PC-9 (cell line): Measurements from ENCODE around the gene PASK. TPM values are rescaled to one million over a fixed set of nuclear protein-coding genes. Genes with fewer than 3 reads are reported as not detected.

Source experiments
- BruUV-seq: library from RNA; stranded (reverse); fragments of 400-500 nt; replicated peaks from 2 replicates; lab custom pipeline; 2021; lab: Mats Ljungman, UMichigan
- CTCF ChIA-PET: fragments of 300-600 bp; sonication (Branson Sonifier 250); formaldehyde crosslinking; loops from one replicate; lab custom pipeline; 2022; ENCODE audit warnings: antibody characterized with exemption; lab: Charles Lee
- POLR2A ChIA-PET: fragments of 300-600 bp; sonication (Branson Sonifier 250); formaldehyde crosslinking; loops from one replicate; lab custom pipeline; 2022; ENCODE audit warnings: antibody characterized with exemption; ENCODE audit not compliant: unreplicated experiment; lab: Charles Lee
- DNase-seq, 2 experiments: peaks; one replicate each; pipeline versions ENCODE4 v3.0.0 to v3.0.0-alpha.2; 2015 to 2022; ENCODE audit warnings: mixed read lengths in 1 of 2
- H2AFZ ChIP-seq: fragments of 200-600 bp; sonication (generic); 2 replicates; pipeline ENCODE4 v1.8.1; 2017; ENCODE audit warnings: antibody characterized with exemption
- H3F3A ChIP-seq: fragments of 200-600 bp; sonication (generic); 2 replicates; pipeline ENCODE4 v1.8.1; 2017; ENCODE audit warnings: antibody characterized with exemption, mild to moderate bottlenecking, low read depth; ENCODE audit not compliant: insufficient read depth
- H3K27ac ChIP-seq: fragments of 200-600 bp; sonication (generic); 2 replicates; pipeline ENCODE4 v1.6.1; 2016; ENCODE audit warnings: mixed run types
- H3K27me3 ChIP-seq: fragments of 200-600 bp; sonication (generic); 2 replicates; pipeline ENCODE4 v1.6.1; 2016; ENCODE audit warnings: low read depth, mixed run types; ENCODE audit not compliant: insufficient read depth
- H3K36me3 ChIP-seq: fragments of 200-600 bp; sonication (generic); 2 replicates; pipeline ENCODE4 v1.6.1; 2016; ENCODE audit warnings: low read depth, mixed run types
- H3K4me1 ChIP-seq: fragments of 200-600 bp; sonication (generic); replicated peaks from 2 replicates; pipeline ENCODE4 v1.6.1; 2016; ENCODE audit warnings: mixed run types; ENCODE audit not compliant: insufficient read depth
- H3K4me2 ChIP-seq: fragments of 200-600 bp; sonication (generic); 2 replicates; pipeline ENCODE4 v1.6.1; 2017; ENCODE audit warnings: mixed run types
- H3K4me3 ChIP-seq: fragments of 200-600 bp; sonication (generic); 2 replicates; pipeline ENCODE4 v1.6.1; 2016; ENCODE audit warnings: mixed run types
- H3K79me2 ChIP-seq: fragments of 200-600 bp; sonication (generic); 2 replicates; pipeline ENCODE4 v1.6.1; 2017; ENCODE audit warnings: low read depth, mixed run types
- H3K9me2 ChIP-seq: fragments of 200-600 bp; sonication (generic); 2 replicates; pipeline ENCODE4 v1.8.1; 2017; ENCODE audit warnings: mild to moderate bottlenecking; ENCODE audit not compliant: insufficient read depth
- H3K9me3 ChIP-seq: fragments of 200-600 bp; sonication (generic); 2 replicates; pipeline ENCODE4 v1.8.1; 2016; ENCODE audit warnings: low read depth; ENCODE audit not compliant: insufficient read depth
- H4K20me1 ChIP-seq: fragments of 200-600 bp; sonication (generic); 2 replicates; pipeline ENCODE4 v1.8.1; 2017; ENCODE audit not compliant: insufficient read depth
- CTCF ChIP-seq: fragments of 200-600 bp; sonication (generic); conservative IDR thresholded peaks from 2 replicates; pipeline ENCODE4 v1.6.1; 2017; ENCODE audit warnings: mixed run types, antibody characterized with exemption, mild to moderate bottlenecking, moderate library complexity
- EZH2 ChIP-seq: fragments of 200-600 bp; sonication (generic); IDR thresholded peaks from 2 replicates; pipeline ENCODE4 v1.8.0; 2017; ENCODE audit warnings: antibody characterized with exemption, low read depth
- intact Hi-C: fragments of 100-400 bp; cut with micrococcal nuclease; formaldehyde crosslinking; loops from one replicate; pipeline ENCODE4 v1.10.0; 2022; ENCODE audit not compliant: unreplicated experiment
- total RNA-seq: library from RNA; stranded (reverse); gene quantifications from 2 replicates; pipeline ENCODE4 v1.2.3, GENCODE V29; 2021

The PASK gene
- total RNA-seq, 1 experiment from 2014 or later = 77.5 TPM

GRCh38 chr2:241128266-241128665, 21.0 kb downstream of the PASK start:
- no TSS peak for BruUV-seq
- intact Hi-C loops = no loop called here
- no peak for DNase-seq
- Histone ChIP-seq H3K36me3 (no peaks in the 10 kb centered on the region), H4K20me1 (no peaks in the 10 kb centered on the region), H3K4me3 (no peak overlapping the region), H3K27me3 (no peaks in the 10 kb centered on the region), H2AFZ (no peak overlapping the region), H3K9me3 (no peaks in the 10 kb centered on the region), H3K27ac (no peak overlapping the region), H3K4me2 (no peak overlapping the region), H3K9me2 (no peaks in the 10 kb centered on the region), H3K79me2 (no peaks in the 10 kb centered on the region), H3K4me1 (no peaks in the 10 kb centered on the region), H3F3A (no peaks in the 10 kb centered on the region)
- ChIA-PET CTCF (no interaction called here), POLR2A (no interaction called here)
- TF ChIP-seq CTCF (no peak), EZH2 (no peak)

- Histone ChIP-seq H3K36me3 (no peaks in the 10 kb centered on the region), H3K9me3 (no peaks in the 10 kb centered on the region), H3K4me2 (no peak overlapping the region), H3K9me2 (no peaks in the 10 kb centered on the region), H3F3A (no peaks in the 10 kb centered on the region; the same call in 1 of the 2 replicates), H3K79me2 (no peaks in the 10 kb centered on the region), H2AFZ (no peak overlapping the region), H3K27ac (no peak overlapping the region), H3K27me3 (no peaks in the 10 kb centered on the region), H4K20me1 (no peaks in the 10 kb centered on the region), H3K4me1 (no peaks in the 10 kb centered on the region), H3K4me3 (no peak overlapping the region)
- BruUV-seq = no TSS peak
- TF ChIP-seq EZH2 (no peak), CTCF (no peak)
- POLR2A ChIA-PET = no interaction called here
- no peak for DNase-seq
- intact Hi-C loops = no loop called here
- CTCF ChIA-PET = no interaction called here
Measured at GRCh38 chr2:241126771-241127202, 22.5 kb downstream of the PASK start.

GRCh38 chr2:241126201-241126611, 23.1 kb downstream of the PASK start:
- H3K9me2 ChIP-seq = no peaks in the 10 kb centered on the region
- no peaks in the 10 kb centered on the region for H3K79me2 ChIP-seq
- CTCF ChIA-PET = no interaction called here
- H3K9me3 ChIP-seq = no peaks in the 10 kb centered on the region; the same call in 1 of the 2 replicates
- H2AFZ ChIP-seq = no peak overlapping the region
- H3F3A ChIP-seq = no peaks in the 10 kb centered on the region; the same call in 1 of the 2 replicates
- peaks cover 3% of the 10 kb centered on the region for H3K36me3 ChIP-seq
- no peak overlapping the region for H3K27ac ChIP-seq
- H4K20me1 ChIP-seq = no peaks in the 10 kb centered on the region
- no peak overlapping the region for H3K4me3 ChIP-seq
- H3K4me2 ChIP-seq = no peak overlapping the region
- no peaks in the 10 kb centered on the region for H3K4me1 ChIP-seq
- no peaks in the 10 kb centered on the region for H3K27me3 ChIP-seq
- TF ChIP-seq EZH2 = no peak
- POLR2A ChIA-PET = no interaction called here
- DNase-seq = no peak
- intact Hi-C loops = no loop called here
- BruUV-seq = no TSS peak

GRCh38 chr2:241125626-241126025, 23.6 kb downstream of the PASK start:
- intact Hi-C loops = no loop called here
- Histone ChIP-seq H3K27me3 (no peaks in the 10 kb centered on the region), H4K20me1 (no peaks in the 10 kb centered on the region), H3K9me2 (no peaks in the 10 kb centered on the region), H3K4me3 (no peak overlapping the region), H3K27ac (no peak overlapping the region), H3F3A (no peaks in the 10 kb centered on the region; the same call in 1 of the 2 replicates), H2AFZ (no peak overlapping the region), H3K36me3 (peaks cover 9% of the 10 kb centered on the region), H3K9me3 (no peaks in the 10 kb centered on the region; the same call in 1 of the 2 replicates), H3K4me2 (no peak overlapping the region), H3K79me2 (no peaks in the 10 kb centered on the region), H3K4me1 (no peaks in the 10 kb centered on the region)
- ChIA-PET POLR2A (no interaction called here), CTCF (no interaction called here)
- TF ChIP-seq EZH2 (no peak), CTCF (no peak)
- no peak for DNase-seq
- no TSS peak for BruUV-seq
